Endothelial cell of hepatic sinusoid (primary cell): ENCODE data around the gene DOCK9.

Experiments used
- in situ Hi-C: cut with HindIII; loops from 2 replicates; pipeline ENCODE4 v1.10.0; 2017; ENCODE audit warnings: low sequenced_read_pairs

Gene DOCK9

DNA sequence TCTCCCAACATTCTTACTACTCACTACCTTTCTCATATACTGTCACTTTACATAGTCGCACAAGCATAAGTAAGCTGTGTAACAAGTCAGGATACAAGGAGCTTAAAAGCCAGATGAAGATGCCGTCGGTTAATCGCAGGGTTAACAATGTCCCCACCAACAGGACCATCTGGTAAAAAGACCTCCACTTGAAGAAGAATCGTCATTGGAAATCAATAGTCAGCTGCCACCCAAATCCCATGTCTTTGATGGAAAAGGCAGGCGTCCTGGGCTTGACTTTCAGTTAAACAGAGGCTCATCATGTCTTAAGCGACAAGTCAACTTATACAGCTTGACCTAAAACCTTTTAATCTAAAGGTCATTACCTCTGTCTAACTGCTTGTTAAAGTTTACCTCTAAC lies 27.2 kb downstream of the DOCK9 start:
- in situ Hi-C loops = no loop called here

DNA sequence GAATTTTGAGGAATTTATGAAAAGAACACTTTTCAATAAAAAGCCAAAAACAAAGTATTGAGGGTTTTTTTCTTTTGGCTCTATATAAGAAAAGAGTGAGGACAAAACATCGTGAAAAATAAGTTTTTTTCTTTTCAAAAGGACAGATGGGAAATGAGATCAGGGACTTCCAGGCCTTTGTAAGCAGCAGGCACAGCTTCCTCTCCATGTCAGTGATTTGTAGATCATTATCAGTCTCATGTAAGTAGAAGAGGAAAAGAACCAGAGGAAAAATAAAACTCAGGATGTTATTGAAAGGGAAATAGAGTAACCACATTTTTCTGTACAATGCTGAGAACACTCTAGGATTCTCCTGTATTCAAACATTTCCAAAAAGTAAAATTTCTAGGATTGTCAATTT lies 29.9 kb downstream of the DOCK9 start:
- in situ Hi-C loops = no loop called here

DNA sequence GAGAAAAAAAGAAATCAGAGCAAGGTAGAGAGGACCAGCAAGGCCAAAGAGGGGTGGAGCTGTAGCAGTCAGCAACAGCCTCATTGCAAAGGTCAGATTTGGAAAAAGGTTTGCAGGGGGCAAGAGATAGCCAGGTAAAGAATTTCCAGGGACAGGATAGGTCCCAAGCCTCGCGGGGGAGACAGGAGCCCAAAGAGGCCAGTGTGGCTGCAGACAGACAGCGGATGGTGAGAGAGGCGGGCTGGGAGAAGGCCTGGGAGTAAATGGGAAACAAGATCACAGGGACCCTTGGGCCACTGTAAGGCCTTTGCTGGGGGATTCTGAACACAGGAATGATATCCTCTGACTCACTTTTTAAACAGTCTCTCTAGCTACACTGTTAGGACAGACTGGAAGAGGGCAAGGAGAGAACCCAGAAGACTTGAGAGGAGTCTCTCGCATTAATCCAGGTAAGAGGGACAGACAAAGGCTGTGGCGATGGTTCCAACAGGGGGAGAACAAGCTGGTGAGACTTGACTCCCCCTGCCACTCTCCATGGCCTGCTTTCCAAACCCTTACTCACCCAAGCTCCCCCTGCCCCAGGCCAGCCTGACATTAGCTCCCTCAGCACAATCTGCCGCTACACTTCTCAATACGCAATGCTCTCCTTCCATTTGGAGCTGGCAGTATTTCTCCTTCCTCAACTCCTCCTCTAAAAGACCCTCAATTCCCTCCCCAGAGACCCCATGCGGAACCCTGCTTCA lies 31.8 kb downstream of the DOCK9 start:
- in situ Hi-C loops = no loop called here

DNA sequence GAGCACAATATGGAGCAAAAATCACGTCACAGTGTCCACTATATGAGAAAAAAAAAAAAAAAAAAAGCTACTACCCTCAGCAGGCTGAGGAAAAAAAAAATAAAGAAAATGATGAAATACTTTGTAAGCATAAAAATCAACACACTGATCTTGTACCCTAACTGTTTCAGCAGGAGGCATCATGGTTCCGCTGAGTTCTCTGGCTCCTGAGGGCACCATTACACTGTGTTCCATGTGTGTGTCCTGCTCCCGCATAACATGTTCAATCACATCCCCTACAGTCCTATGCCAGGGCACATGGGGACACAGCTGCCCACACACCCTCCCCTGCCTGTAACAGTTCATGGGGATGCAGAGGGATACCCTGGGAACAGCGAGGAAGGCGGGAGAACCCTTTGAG lies 33.5 kb downstream of the DOCK9 start:
- in situ Hi-C loops = no loop called here

DNA sequence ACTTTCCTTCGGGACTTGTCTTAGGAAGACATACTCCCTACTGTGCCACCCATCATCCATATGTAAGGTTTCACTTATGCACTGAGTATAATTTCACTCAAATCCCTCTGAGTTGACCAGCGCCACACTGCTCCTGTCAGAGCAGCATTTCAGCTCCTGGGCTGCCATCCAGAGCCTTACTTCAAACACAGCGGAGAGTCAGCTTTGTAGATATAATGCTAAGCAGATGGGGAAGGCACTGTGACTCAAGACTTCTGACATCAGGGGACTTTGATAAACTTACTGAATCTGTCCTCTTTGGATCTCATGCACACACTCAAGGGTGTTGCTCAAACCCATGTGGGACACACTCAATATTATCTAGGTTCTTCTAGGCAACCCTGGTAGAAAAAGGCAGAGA lies 34.9 kb downstream of the DOCK9 start:
- in situ Hi-C loops = no loop called here

DNA sequence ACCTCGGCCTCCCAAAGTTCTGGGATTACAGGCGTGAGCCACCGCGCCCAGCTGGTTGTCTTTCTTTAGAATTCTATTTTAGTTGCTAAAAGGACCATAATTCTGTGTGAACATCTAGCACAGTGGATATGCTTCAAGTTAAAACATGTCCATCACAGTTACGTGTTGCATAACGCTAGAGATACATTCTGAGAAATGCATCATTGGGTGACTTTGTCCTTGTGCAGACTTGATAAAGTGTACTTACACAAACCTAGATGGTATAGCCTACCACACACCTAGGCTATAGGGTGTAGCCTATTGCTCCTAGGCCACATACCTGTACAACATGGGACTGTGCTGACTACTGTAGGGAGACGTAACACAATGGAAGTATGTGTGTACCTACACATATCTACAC lies 35.4 kb downstream of the DOCK9 start:
- in situ Hi-C loops = no loop called here

DNA sequence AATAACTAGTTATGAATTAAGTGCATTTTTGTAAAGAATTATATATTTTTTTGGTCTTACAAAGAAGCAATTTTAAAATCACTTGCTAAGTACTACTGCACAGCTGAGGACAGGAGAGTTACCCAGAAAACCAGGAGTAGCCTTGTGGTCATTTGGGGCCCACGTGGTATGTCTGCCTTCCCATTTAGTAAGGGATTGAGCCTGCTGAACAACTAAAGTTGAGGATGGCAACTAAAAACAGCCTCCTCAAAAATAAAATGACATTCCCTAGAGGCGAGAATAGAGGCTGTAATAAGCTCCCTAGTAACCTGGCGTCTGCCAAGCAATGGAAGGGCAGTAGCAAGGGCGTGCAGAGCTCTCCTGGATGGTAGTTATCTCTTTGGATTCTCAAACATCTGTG lies 36.3 kb downstream of the DOCK9 start:
- in situ Hi-C loops = no loop called here

DNA sequence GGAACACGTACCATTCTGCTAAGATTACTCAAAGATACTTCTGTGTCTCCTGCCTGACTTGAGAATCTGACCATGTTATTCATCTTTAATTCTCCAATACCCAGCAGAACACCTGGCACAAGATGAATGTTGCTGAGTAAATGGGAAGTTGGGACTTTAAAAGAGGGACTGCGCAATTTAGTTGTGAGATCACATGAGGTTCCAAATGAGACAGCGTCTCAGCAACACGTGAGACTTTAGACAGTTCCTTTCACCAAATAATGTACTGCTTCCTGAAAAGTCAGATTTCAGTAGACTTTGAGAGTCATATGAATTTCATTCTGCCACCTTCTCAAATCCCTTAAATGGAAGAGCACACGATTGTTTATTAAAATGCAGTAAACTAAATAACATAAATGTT lies 36.7 kb downstream of the DOCK9 start:
- in situ Hi-C loops = no loop called here

DNA sequence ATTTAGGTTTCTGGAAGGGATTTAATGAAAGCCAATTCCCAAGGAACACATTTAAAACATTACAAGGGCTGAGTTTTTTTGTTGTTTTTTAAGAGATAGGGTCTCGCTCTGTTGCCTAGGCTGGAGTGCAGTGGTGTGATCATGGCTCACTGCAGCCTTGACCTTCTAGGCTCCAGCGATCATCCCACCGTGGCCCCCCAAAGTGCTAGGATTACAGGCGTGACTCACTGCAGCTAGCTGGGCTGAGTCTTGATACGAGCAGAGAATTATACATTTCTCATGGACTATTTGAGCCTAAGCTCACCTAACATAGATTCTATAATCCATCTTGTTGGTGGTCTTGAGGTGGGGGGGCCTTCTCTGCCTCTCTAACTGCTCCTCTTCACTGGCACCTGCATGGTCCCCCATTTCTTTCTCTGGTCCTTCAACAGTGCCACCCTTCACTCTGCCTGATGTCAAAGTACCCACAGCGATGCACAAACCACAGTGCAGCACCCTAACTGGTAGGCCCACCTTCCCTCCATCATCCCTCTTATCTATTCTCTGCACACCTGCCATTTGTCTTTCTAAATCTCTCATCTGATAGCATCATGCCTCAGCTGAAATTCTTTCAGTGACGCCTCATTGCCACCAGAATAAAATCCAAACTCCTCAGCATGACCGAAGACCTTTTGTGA lies 37.4 kb downstream of the DOCK9 start:
- in situ Hi-C loops = no loop called here

DNA sequence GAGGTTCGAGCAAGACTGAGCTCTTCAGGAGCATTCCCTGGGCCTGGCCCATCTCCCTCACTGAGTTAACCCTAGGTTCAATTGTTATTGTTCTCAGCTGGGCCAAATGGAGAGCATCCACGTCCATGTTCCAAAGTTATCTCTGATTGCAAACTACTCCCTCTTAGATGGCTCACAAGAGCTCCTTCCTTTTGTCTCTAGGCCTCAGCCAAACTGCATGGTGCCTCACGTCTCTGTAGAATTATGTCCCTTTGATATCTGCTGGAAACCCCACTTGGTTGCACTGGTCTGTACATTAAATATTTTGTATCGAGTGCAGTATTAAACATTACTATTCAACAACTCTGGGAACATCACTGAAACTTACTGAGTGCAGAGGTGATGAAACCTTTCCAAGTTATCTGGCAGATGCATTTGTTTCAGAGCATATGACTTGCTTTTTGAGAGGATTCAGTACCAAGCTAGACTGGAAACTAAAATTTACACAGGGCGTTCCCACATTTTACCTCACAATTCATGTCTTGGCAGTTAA lies 38.1 kb downstream of the DOCK9 start:
- in situ Hi-C loops = no loop called here

DNA sequence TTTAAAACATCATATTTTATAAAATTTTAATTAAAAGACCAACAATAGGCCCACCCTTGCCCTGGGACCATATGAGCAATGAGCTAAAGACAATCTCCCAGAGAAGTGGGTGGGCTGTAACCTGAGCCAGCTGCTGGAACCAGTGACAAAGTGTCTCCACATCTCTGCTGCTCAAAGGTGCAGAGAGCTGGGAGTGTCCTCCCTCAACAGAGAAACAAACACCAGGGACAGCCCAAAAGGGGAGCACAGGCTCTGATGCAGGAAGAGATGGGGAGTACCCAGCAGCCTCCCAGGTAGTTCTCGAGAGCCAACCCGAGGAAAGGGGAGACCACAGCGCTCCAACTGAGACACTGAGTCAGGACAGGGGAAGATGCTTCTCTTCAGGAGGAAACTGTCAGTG lies 39.1 kb downstream of the DOCK9 start:
- in situ Hi-C loops = no loop called here

DNA sequence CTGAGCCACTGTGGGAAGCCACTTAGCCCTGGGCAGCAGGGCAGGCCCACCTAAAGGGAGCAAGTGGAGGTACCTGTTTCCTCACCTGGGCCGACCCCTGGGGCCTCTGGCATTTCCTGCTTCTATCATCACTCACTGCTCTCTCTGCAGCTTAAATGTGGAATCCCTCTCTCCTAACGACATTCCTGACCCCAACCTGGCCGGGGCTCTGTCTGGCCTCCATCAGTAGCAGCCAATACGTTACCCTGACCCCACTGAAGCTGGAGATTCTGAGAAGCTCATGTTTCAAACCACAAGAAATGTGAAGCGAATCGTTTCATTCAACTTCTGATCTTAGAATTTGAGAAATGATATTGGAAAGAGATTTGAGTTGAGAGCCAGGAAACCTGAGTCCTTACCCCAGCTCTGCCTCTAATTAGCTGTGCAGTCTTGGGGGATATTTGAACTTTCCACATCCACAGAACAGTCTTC lies 39.9 kb downstream of the DOCK9 start:
- in situ Hi-C loops = no loop called here

DNA sequence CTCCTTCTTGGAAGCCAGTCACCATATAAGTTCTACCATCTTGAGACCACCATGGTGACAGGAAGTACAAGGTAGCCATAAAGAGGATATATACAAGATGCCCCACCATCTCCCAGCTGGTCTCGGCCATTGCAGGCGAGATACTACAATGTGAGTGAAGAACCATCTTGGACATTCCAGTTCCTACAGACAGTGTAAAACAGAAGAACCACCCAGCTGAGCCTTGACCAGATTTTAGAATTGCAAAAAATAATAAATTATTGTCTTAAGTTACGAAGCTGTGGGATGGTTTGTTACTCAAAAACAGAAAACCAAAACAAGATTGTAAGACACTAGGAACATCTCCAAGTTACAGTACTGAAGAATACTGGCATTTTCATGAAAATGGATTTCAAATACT lies 43.6 kb downstream of the DOCK9 start:
- in situ Hi-C loops = no loop called here

DNA sequence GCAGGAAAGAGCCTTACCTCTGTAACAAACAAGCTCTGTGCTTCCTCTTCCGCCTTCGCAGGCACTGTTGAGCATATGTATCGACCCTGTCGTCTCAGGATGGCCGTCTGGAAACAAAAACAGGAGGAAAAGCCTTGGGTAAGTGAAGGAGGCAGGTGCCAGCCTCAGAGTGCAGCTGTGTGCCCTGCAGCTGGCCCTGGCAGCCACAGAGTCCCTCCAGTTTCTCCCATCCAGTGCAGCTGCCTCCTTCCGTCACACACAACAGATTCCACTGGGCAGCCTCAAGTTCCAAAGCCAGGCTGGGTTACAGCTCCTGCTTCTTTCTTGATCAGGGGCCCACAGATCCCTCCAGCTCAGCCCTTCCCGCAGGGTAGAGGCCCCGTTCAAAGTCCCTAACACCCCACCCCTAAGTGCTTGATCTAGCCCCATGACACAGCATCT lies 47.7 kb downstream of the DOCK9 start:
- in situ Hi-C loops = no loop called here

DNA sequence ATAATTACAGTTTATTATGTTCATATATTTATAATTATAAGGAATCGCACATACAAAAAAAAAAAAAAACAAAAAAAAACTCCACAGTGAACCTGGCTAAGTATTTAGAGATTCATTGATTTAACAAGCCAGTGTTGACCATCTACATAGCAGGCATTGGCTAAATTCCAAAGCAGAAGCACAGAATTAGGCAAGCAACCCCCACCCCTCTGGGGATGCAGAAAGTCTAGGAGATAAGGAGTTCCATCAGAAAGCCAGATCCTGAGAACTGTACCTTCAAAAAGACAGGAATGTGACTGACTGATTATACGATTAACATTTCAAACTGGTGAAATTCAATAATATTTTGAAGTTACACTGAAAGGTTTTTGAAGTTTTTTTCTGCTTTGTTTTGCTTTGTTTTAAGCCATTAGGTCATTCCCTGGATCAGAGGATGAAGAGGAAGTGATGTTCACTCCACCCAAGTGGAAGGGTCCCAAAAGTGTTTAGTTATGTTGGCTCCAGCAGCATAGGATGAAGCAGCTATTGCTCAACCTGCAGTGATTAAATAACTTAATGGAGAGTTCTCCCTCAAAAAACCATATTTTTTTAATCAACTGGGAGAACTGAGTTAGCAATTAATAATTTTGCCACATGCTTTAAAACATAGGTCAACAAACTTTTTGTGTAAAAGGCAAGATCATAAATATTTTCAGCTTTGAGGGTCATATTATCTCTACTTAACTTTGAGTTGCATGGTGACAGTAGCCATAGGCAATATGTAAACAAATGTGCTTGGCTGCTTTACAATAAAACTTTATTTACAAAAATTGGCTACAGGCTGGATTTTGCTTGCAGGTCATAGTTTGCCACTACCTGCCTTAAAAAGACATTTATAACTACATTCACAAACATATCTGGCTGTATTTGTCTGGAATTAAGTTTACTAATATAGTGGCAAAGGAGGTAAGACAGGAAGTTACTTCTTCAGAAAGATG lies 49.6 kb downstream of the DOCK9 start:
- in situ Hi-C loops = no loop called here

DNA sequence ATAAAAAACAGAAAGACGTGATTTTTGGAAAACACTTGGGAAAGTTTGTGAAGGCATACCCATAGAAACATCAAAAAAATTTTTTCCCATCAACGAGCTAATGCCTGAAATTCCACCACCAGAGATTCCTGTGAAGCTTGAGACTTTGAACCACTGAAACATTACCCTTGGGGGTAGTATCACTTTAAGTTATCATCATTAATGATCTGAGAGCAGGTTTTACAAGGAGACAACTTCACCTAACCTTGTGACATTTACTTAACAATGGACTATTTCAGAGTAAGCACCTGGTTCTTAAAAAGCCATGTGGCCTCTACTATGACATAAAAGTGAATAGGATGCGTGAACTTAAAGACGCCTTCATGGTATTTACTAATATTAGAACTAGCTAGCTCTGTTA lies 51.9 kb downstream of the DOCK9 start:
- in situ Hi-C loops = no loop called here

DNA sequence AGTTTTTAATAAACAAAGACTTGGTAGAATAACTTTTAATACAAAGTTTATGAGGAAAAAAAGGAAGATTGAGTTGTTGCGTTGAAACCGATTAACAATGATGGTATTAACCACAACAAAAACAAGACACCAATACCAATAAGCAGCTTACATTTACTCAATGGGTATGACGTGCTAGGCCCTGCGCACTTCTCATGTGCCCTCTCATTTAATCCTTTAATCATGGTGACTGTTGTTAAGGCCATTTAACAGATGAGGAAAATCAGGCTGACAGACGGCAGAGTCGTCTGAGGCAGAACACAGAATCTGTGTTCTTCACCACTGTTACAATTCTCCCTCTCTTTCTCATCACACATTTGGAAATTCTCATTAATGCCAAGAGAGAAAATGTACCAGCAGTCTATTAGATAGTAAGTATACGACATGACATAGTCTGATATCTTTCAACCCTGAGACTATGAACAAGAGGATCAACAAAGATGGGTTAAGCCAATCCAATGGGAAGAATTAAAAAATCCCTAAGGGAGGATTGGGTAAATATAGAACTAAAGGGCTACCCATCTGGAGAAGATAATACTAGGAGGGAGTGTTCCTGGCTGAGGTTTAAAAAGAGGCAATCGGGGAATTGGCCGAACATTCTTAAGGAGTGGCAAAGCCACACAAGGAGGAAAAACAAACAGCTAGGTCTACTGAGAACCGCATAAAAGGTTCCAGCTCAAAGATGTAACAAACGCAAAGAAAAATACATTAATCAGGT lies 54.0 kb downstream of the DOCK9 start:
- in situ Hi-C loops = no loop called here

DNA sequence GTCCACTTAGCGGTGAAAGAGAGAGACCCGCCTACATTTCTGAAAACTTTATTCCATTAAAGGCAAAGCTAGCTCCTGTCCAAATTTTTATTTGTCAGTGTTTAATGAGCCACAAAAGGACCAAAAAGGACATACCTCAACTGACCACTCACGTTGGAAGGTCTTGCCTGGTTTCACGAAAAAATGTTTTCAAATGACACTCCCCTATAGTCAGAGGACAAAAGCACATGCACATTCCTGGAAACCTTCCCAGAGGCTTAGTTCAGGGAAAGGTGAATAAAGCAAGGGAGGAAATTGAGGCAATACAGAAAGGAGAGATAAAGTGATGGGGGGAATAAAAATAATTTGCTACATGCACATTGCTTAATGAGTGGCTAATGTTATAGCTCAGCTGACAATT lies 55.6 kb downstream of the DOCK9 start:
- in situ Hi-C loops = no loop called here

DNA sequence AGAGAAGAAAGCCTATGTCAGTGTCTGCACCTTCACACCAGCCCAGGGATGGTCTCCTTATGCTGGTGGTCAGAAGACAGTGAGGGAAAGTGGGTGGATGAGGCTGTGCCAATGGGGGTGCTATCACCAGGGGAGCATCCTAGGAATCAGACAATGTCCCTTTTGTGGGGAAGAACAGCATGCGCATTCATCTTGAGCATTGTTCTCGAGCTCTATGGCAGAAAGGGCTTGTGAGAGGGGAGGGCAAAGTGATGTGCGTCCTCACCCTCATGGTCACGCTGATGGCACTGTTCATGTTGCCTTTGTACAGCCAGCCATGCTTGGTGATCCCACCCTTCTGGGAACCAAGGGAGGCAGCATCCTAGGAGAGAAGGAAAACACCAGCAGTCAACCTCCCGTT lies 56.1 kb downstream of the DOCK9 start:
- in situ Hi-C loops = no loop called here

DNA sequence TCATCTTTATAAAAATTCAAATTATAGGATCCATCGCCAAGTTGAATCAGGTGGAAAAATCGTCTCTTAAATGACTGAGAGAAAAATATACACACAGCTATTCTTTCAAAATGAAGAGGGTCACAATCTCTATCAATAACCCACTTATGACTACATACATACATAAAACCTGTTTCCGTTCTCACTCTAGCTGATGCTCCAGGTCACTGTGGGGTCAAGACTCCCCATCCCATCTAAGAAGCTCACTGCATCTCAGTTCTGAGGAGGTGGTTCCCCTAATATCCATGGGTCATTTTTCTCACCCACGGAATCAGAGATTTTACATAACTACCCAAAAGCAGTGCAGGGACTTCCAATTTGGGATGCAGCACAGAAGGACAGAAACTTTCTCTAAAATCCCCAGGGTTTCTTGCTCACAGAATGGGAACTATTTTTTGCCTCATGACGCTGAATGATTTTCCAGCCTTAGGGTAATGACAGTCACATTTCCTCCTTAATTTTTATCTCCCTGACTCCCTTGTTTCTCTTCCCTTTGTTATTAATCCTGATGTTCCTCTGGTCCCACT lies 56.8 kb downstream of the DOCK9 start:
- in situ Hi-C loops = no loop called here
